IPS DF 19.7 (cell line): ENCODE measurements around the gene ANGPTL8.

Experiments used
- DNase-seq: peaks from one replicate; pipeline ENCODE4 v3.0.0-alpha.2; 2013; ENCODE audit warnings: low read depth, low spot score

Gene ANGPTL8

GRCh38 chr19:11261431-11261970, 22.1 kb downstream of the ANGPTL8 start:
- DNase-seq, result no peak

DNA sequence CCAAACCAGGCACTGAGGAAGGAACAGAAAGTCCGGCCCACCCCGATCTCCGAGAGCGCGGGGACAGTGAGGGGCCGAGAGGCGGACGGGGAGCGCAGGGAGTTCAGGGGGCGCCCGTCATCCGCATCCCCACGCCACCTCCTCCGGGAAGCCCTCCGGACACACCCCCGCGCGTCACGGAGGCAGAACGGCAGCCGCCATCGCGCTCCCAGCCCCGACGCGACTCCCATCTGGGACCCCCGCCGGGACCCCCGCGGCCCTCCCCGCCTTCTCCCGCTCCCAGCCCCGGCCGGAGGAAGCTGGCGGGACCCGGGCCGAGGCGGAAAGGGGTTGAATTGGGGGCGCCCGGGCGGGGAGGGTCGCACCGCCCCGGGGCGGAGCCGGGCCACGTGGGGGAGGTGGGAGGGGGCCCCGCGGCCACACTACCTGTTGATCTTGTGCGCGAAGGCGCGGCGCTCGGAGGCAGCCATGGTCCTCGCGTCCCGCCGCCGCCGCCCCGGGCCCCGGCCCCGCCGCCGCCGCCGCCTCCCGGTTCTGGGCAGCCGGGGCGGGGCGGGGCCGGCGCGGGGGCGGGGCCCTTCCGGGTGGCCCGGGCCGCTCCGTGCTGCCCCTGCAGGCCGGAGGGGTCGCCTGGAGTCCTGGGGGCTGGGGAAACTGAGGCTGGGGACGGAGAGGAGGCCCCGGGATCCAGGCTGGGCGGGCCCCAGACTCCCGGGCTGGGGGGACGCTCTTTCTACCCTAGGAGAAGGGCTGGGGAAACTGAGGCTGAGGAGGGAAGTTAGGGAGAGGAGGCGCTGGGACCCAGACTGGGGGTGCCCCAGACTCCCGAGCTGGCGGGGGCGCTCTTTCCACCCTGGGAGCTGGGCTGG, 22.8 kb downstream of the ANGPTL8 start, which contains the start of gene DOCK6:
DOCK6 (minus strand) TSS at position 554 of the 869 bp plus-strand sequence; CDS start at position 470, 84 bp downstream.
- no peak for DNase-seq

DNA sequence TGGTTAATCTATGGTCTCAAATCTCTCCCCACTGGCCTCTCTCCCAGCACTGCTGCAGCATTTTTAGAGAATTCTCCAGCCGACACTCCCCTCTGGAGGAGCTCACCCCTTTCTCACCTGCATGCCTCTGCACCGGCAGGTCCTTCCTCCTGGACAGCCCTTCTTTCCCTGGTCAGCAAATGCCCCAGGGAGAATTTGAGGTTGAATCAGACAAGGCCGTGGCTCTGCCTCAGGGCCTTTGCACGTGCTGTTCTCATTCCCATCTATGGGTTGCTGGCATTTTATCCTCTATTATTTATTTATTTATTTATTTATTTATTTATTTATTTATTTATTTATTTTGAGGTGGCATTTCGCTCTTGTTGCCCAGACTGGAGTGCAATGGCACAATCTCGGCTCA, 24.3 kb downstream of the ANGPTL8 start:
- DNase-seq, result no peak

DNA sequence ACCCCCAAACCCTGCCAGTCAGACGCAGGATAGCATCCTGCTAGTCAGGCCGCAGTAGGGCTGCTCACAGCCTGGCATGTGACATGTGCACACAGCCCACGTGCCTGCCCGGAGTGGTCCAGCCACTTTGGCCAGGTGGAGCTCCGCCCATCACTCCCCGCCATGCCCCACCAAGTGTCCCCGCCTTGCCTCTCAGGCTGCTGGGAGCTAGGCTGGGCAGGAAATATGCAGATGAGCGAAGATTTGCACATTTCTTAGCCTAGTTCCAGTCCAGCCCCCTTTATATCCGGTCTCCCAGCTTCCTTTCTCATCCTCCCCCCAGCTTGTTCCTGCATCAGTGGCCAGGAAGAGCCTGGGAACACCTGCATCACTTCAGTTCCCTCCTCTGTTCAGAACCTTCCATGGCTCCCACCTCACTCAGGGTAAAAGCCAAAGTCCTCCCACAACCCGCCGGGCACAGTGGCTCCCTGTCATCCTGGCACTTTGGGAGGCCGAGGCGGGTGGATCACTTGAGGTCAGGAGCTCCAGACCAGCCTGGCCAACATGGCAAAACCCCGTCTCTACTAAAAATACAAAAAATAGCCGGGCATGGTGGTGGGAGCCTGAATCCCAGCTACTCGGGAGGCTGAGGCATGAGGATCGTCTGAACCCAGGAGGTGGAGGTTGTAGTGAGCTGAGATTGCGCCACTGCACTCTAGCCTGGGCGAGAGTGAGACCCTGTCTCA, 25.2 kb downstream of the ANGPTL8 start:
- peak; percentile 59 for DNase-seq

DNA sequence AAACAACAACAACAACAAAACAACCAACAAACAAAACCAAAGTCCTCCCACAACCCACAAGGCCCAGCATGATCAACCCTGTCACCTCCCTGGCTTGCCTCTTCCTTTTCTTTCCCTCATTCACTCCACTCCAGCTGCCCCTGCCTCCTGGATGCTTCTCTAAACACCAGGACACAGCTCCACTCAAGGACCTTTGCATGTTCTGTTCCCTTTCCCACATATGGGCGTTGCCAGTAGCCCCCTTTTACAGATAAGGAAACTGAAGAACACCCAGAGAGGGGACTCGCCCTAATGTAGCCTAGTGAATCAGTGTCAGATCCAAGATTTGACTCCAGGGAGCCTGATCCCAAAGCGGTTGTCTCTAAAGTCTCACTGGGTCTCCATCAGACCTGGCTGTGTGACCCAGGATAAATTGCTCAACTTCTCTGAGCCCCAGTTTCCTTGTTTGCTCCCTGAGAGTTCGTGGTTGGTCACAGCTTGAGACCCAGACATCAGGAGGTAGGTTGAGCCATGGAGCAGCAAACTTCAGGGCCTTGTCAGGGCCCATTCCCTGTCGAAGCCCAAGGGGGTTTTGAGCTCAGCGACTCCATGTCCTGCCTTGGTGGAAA, 25.9 kb downstream of the ANGPTL8 start:
- no peak for DNase-seq

GRCh38 chr19:11265785-11266236, 26.4 kb downstream of the ANGPTL8 start:
- no peak for DNase-seq

- no peak for DNase-seq
These were observed 28.1 kb downstream of the ANGPTL8 start for GRCh38 chr19:11267316-11268085.

- DNase-seq, result no peak
These were observed 29.4 kb downstream of the ANGPTL8 start for GRCh38 chr19:11268783-11269267.

- no peak for DNase-seq
These were observed 30.0 kb downstream of the ANGPTL8 start for GRCh38 chr19:11269408-11269807.

- DNase-seq, result no peak
These were observed 33.9 kb downstream of the ANGPTL8 start for GRCh38 chr19:11273296-11273695.

DNA sequence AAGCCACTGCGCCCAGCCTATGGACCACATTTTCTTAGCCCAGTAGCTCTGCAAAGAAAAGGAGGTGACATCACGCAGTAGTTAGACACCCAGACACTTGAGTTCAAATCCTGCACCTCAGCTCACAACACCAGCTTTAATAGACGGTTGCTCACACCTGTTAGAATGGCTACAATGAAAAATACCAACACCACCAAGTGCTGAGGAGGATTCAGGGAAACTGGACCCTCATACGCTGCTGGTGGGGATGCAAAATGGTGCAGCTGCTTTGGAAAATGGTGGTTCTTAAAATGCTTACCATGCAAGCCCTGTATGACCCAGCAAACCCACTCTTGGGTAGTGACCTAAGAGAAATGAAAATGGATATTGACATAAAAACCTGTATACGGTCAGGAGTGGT, 34.6 kb downstream of the ANGPTL8 start:
- no peak for DNase-seq

DNA sequence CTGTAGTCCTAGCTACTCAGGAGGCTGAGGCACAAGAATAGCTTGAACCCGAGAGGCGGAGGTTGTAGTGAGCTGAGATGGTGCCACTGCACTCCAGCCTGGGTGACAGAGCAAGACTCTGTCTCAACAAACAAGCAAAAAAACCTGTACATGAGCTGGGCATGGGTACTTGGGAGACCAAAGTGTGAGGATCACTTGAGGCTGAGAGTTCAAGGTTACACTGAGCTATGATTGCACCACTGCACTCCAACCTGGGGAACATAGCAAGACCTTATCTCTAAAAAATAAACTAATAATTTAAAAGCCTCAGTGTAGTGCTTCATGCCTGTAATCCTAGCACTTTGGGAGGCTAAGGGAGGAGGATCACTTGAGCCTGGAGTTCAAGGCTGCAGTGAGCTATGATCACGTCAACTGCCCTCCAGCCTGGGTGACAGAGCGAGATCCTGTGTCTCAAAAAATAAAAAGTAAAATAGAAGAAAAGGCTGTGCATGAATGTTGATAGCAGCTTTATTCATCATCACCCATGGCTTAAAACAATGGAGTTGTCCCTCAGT, 35.2 kb downstream of the ANGPTL8 start:
- no peak for DNase-seq

DNA sequence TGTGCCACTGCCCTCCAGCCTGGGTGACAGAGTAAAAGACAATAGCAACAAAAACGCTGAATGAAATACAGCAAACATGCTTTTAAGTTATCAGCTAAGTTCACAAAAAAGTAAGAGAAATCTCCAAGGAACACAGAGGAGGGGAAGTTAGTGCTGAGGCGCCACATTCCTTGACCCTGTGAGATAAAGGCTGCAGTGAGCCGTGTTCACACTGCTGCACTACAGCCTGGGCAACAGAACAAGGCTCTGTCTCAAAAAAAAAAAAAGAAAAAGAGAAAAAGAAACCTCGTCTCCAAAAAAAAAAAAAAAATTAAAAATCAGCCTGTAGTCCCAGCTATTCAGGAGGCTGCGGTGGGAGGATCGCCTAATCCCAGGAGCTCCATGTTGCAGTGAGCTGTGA, 39.3 kb downstream of the ANGPTL8 start:
- DNase-seq, result no peak

GRCh38 chr19:11279505-11280236, 40.3 kb downstream of the ANGPTL8 start:
- DNase-seq, result no peak

- no peak for DNase-seq
These were observed 42.1 kb downstream of the ANGPTL8 start for GRCh38 chr19:11281356-11282049.

DNA sequence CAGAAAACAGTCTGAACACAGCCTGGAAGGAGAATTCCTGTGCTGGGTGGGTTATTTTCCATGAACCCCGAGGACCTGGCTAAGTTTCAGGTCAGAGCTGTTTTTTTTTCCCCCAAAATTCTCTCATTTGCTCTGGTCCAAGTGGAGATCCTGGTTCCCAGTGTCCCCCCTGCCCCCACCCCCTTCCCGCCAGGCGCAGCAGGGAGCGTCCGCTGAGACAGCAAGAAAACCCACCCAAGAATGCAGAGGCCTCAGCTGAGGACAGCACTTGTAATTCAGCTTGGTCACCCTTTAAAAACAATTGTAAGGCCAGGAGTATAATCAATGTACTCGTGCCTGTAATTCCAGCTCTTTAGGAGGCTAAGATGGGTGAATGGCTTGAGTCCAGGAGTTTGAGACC, 45.1 kb downstream of the ANGPTL8 start:
- DNase-seq, result no peak

- no peak for DNase-seq
These were observed 47.0 kb downstream of the ANGPTL8 start for GRCh38 chr19:11286312-11286974.

DNA sequence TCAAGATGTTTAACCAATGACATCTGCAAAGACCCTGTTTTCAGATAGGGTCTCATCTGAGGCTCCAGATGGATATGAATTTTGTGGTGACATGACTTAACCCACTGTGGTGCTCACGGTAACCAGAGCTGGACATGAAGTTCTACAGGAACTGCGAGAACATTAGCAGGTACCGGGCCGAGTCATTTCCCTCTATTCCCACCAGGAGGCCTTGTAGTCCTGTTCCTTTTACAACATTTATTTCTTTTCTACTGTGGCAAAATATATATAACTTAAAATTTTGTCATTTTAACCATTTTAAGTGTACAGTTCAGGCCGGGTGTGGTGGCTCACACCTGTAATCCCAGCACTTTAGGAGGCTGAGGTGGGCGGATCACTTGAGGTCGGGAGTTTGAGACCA, 48.9 kb downstream of the ANGPTL8 start:
- DNase-seq, result no peak

- DNase-seq, result no peak
These were observed 50.8 kb downstream of the ANGPTL8 start for GRCh38 chr19:11290256-11290655.
